ENCODE measurements around the gene MINAR2.

The MINAR2 gene

DNA sequence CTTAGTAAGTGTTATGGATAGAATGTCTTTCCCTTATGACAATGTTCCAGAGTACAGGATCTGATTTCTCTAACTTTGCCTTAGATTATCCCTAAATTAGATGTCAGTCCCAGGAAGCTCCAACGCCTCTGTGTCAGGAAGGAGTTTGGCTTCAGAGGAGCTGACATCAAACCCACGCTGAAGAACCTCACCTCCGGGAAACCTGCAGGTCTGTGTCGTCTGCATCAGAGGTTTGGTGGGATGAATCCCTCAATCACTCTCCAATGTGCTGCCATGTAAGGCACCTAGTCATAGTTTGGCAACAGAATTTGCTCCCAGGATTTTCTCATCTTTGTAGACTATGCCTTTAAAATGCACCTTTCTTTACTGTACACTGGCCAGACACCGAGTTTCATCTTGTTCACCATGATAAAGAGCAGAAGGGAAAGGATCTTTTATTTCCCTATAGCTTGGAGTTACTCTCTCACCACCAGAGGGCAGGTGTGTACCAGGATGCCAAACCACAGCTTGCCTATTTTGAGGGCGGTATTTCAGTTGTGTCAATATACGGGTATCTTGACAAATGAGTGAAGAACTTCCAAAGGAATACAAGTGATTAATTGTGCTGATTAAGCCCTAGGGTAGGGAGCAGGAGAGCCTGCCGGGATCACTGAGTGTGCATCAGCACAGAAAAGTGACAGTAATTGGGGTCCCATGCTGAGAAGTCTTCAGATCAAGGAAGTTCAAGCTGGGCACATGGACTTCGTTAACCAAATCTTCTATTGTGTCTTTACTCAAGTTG is 23.4 kb downstream of the MINAR2 start:
- no peak for DNase-seq (ENCODE audit: low read depth)

- no peak for DNase-seq (ENCODE audit: low read depth)
These were observed 25.5 kb downstream of the MINAR2 start for GRCh38 chr5:129773376-129773775.

DNA sequence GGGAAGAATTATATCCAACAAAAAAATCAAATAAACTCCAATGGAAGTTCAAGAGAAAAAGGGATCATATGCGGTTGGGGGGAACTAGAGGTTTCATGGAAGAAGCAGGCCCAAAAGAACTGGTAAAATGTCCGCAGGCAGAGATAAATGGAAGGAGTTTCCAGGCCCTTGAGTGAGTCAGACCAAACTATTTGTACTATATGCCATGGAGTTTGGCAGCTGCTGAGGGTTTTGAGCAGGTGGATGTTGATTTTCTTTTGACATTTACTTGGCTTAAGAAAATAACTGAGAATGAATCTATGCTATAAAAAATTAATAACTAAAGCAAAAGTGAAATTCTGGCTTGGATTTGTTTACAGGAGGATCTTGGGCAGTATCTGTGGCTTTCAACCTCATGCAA is 33.7 kb downstream of the MINAR2 start:
- DNase-seq (ENCODE audit: low read depth): no peak

DNA sequence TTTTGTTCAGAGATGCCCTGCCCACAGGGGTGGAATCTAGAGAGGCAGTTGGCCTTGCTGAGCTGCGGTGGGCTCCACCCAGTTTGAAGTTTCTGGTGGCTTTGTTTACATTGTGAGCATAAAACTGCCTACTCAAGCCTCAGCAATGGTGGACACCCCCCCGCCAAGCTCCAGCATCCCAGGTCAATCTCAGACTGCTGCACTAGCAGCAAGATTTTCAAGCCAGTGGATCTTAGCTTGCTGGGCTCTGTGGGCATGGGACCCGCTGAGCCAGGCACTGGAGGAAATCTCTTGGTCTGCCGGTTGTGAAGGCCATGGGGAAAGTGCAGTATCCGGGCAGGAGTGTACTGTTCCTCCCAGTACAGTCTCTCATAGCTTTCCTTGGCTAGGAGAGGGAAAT is 55.5 kb downstream of the MINAR2 start:
- DNase-seq (ENCODE audit: low read depth): no peak

DNA sequence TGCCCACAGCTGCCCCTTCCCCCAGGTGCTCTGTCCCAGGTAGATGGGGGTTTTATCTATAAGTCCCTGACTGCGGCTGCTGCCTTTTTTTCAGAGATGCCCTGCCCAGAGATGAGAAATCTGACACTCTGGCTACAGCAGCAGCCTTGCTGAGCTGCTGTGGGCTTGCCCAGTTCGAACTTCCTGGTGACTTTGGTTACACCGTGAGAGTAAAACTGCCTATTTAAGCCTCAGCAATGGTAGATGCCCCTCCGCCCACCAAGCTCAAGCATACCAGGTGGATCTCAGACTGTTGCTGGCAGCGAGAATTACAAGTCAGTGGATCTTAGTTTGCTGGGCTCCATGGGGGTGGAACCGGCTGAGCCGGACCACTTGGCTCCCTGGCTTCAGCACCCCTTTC is 56.8 kb downstream of the MINAR2 start:
- no peak for DNase-seq (ENCODE audit: low read depth)

- DNase-seq (ENCODE audit: low read depth): no peak
These were observed 59.4 kb downstream of the MINAR2 start for GRCh38 chr5:129807162-129807814.
